ENCODE results near the gene TRIM51G.
"Not testable (repeated sequence)": the region's sequence is repeated elsewhere in the genome, so short reads cannot be mapped to it uniquely, and the experiment has no call there.

Gene TRIM51G

GRCh38 chr11:48983785-48984184 lies at the start of gene TRIM51G:
TRIM51G (minus strand) TSS chr11:48983885; CDS start chr11:48981695, 2,190 bp downstream.
- DNase-seq = not testable (repeated sequence)

- DNase-seq = not testable (repeated sequence)
These were observed 44.8 kb upstream of the TRIM51G start, which contains the start of gene TRIM49B for GRCh38 chr11:49028523-49028922. TRIM49B (plus strand) TSS chr11:49028823; CDS start chr11:49031600, 2,777 bp downstream.

GRCh38 chr11:48968592-48968991 lies 15.1 kb downstream of the TRIM51G start:
- DNase-seq = not testable (repeated sequence)

- DNase-seq = not testable (repeated sequence)
These were observed 28.2 kb downstream of the TRIM51G start for GRCh38 chr11:48955315-48956049.

- not testable (repeated sequence) for DNase-seq
These were observed 37.9 kb downstream of the TRIM51G start for GRCh38 chr11:48945796-48946195.

All from NK-92 treated with Interleukin-12 subunit alpha and Interleukin-12 subunit beta, amount 100 ng/mL, for 24 hours (cell line).